Sigmoid colon (tissue), 3 donors: ENCODE data around the gene ZKSCAN3.

Experiments used
- CTCF ChIP-seq, 4 experiments: fragments of 450-650 bp in 3 of 4; fragments of 200-600 bp in 1 of 4; IDR thresholded peaks; one replicate each; pipeline ENCODE4 v1.5.1; 2016 to 2019; ENCODE audit warnings: antibody characterized with exemption in 4 of 4, mild to moderate bottlenecking in 3 of 4, moderate library complexity in 2 of 4
- POLR2A ChIP-seq, 2 donors: fragments of 450-650 bp; IDR thresholded peaks; one replicate each; pipeline ENCODE4 v1.6.1; 2016; ENCODE audit warnings: antibody characterized with exemption in 2 of 2, mild to moderate bottlenecking in 2 of 2, moderate library complexity in 2 of 2

- TF ChIP-seq CTCF (IDR thresholded peaks at IDR 0.05) (no peak), POLR2A (IDR thresholded peaks at IDR 0.05) (no peak)
These were observed 19.7 kb downstream of the ZKSCAN3 start for GRCh38 chr6:28369463-28369862.
